SU-DHL-6 (cell line): ENCODE results near the gene SLC16A5.

Experiments
- EZH2phosphoT487 ChIP-seq: fragments of 200-600 bp; sonication (generic), shearing (Covaris generic); conservative IDR thresholded peaks from 2 replicates; pipeline ENCODE4 v1.6.1; 2018; ENCODE audit warnings: mild to moderate bottlenecking, antibody characterized with exemption, low read length, moderate library complexity, mixed read lengths
- TF ChIP-seq, protein P1 (sequence below): fragments of 200-600 bp; sonication (generic); IDR thresholded peaks from one replicate; pipeline ENCODE4 v1.5.1; 2017; ENCODE audit warnings: antibody characterized with exemption, mild to moderate bottlenecking, low read length, moderate library complexity; ENCODE audit not compliant: insufficient read depth, poor library complexity, severe bottlenecking

DNA sequence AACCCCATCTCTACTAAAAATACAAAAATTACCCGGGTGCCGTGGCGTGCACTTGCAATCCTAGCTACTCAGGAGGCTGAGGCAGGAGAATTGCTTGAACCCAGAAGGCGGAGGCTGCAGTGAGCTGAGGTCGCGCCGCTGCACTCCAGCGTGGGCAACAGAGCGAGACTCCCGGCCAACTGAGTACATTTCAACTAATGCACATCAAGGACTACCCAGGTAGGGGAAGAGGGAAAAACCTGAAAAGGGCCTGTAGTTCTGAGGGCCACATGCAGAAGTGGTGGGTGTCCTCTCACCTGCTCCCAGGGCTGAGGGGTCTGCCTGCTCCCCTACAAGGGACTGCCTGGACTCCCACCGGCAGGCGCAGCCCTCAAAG is 584 bp upstream of the SLC16A5 start:
- TF ChIP-seq, protein P1, sequence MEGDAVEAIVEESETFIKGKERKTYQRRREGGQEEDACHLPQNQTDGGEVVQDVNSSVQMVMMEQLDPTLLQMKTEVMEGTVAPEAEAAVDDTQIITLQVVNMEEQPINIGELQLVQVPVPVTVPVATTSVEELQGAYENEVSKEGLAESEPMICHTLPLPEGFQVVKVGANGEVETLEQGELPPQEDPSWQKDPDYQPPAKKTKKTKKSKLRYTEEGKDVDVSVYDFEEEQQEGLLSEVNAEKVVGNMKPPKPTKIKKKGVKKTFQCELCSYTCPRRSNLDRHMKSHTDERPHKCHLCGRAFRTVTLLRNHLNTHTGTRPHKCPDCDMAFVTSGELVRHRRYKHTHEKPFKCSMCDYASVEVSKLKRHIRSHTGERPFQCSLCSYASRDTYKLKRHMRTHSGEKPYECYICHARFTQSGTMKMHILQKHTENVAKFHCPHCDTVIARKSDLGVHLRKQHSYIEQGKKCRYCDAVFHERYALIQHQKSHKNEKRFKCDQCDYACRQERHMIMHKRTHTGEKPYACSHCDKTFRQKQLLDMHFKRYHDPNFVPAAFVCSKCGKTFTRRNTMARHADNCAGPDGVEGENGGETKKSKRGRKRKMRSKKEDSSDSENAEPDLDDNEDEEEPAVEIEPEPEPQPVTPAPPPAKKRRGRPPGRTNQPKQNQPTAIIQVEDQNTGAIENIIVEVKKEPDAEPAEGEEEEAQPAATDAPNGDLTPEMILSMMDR, result no peak
- no peak for TF ChIP-seq EZH2phosphoT487
